ELR (cell line): ENCODE results near the gene USP14.

Experiments
- DNase-seq: peaks from one replicate; pipeline ENCODE4 v3.0.0-alpha.2; 2015; ENCODE audit warnings: low read depth

USP14 gene

GRCh38 chr18:227902-228301 is 69.5 kb downstream of the USP14 start:
- DNase-seq: no peak

- no peak for DNase-seq
Measured at GRCh38 chr18:228586-228985, 70.2 kb downstream of the USP14 start.

GRCh38 chr18:231563-231962 is 73.2 kb downstream of the USP14 start:
- DNase-seq: no peak

GRCh38 chr18:240175-240574 is 81.8 kb downstream of the USP14 start:
- no peak for DNase-seq

- no peak for DNase-seq
Measured at GRCh38 chr18:245282-245847, 87.0 kb downstream of the USP14 start.

GRCh38 chr18:248053-248452 is 89.7 kb downstream of the USP14 start:
- no peak for DNase-seq

- DNase-seq: peak; percentile 60
Measured at GRCh38 chr18:250685-251084, 92.3 kb downstream of the USP14 start.

GRCh38 chr18:251572-251971 is 93.2 kb downstream of the USP14 start:
- DNase-seq: no peak

- no peak for DNase-seq
Measured at GRCh38 chr18:253121-253520, 94.8 kb downstream of the USP14 start.

- DNase-seq: no peak
Measured at GRCh38 chr18:255171-255570, 96.8 kb downstream of the USP14 start.

GRCh38 chr18:260547-260946 is 102.2 kb downstream of the USP14 start:
- no peak for DNase-seq

GRCh38 chr18:261398-262073 is 103.2 kb downstream of the USP14 start:
- no peak for DNase-seq
